ENCODE measurements around the gene FILIP1.

Gene FILIP1

GRCh38 chr6:75493400-75494064 is at the start of gene FILIP1:
FILIP1 (minus strand) TSS chr6:75493800; CDS start chr6:75414972, 78,828 bp downstream.
- no peak for DNase-seq (ENCODE audit: low read depth in 1 of 2, low spot score in 1 of 2)

DNA sequence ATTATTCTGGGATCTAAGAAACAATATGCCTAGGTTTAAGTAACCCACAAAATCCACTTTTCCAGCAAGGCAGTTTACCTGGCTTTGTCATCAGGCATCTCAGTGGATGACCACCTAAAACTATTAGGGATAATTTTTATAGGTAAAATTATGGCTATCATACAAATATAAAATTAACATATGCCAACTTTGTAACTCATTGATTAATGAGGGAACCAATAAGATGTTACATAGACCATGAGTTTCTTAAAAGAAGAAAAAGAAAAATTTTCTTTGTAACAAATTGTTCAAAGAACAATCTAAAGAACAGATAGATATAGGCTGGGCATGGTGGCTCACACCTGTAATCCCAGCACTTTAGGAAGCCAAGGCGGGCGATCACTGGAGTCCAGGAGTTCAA is 49.7 kb upstream of the FILIP1 start:
- no peak for DNase-seq (ENCODE audit: low read depth in 1 of 2, low spot score in 1 of 2)

- no peak for DNase-seq (ENCODE audit: low read depth in 1 of 2, low spot score in 1 of 2)
Observed at GRCh38 chr6:75539136-75539535, 45.5 kb upstream of the FILIP1 start.

GRCh38 chr6:75532521-75532920 is 38.9 kb upstream of the FILIP1 start:
- DNase-seq (ENCODE audit: low read depth in 1 of 2, low spot score in 1 of 2): no peak

DNA sequence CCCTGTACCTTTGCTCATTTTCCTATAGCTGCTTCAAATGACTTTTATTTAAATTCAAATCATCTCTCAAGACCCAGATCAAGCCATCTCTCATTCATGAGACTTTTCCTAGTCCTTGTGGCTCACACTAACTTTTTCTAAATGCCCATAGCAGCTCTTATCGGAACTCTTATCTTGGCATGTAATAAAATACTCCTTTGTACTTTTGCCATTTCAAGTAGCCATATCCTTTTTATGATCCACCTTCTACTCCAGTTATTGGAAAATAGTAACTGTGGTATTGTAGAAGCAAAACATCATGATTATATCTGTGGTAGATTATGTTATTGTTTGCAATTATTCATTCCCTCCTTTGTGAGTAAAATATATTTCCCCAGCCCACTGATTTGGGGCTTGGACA is 37.6 kb upstream of the FILIP1 start:
- no peak for DNase-seq (ENCODE audit: low read depth in 1 of 2, low spot score in 1 of 2)

DNA sequence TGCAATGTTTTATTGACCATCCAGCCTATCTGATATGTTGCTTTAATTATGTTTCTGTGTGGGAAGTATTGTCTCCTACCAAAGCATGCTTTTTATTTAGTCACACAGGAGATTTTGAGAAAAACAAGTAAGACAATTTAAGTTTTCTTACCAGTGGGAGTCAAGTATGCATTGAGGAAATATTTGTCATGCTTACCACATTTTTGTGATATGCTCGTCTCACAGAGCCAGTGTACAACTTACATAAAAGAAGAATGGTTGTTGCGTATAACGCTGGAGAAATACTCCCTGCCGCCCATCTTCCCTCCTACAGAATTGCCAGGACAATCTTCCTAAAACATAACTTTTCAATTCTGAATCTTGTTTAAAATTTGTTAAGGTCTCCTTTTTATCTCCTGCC is 37.1 kb upstream of the FILIP1 start:
- no peak for DNase-seq (ENCODE audit: low read depth in 1 of 2, low spot score in 1 of 2)

DNA sequence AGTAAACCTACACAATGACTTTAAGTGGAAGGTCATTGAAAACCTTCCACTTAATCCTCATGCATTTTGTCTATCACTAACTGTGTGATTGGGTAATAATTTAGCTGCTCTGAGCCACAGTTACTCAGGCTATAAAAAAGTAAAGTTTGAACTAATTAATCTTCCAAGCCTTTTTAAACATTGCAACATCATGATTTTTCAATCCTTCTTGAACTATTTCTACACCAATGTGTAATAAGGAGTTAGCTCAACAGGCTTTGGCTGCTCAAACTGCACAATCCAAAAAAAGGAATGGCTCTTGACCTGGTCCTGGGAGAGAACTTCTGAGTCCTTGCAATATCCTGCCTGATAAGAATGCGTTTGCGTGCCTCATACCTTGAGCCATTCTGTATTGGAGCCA is 34.8 kb upstream of the FILIP1 start:
- DNase-seq (ENCODE audit: low read depth in 1 of 2, low spot score in 1 of 2): no peak

DNA sequence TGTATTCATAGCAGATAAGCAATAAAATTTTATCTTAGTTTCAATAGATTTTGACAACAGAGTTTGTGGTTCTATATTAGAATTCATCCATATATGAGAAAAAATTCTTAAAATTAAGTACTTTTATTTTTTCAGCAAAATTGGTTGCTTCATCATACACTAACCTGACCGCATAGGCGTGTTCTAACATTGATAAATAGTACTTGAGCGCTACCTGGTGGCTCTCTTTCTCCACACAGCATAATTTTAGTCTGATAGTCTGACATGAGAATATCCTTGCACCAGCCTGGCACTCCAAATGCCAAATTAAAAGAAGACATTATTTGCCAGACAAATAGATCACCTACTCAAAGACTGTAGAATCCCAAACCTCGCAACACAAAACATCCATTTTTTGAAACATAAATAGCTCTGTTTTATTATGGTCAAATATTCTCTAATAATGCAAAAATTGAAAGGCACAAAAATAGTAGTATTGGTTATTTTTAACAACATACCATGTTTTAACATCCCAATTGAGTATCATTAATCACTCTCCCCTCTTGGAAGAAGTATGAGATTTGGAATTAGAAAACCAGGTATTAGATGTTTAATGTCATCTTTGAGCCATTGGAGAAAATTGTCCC is 33.0 kb upstream of the FILIP1 start:
- peak in 1 of 2 donors; percentile 8 for DNase-seq (ENCODE audit: low read depth in 1 of 2, low spot score in 1 of 2)

GRCh38 chr6:75525682-75526081 is 32.1 kb upstream of the FILIP1 start:
- DNase-seq (ENCODE audit: low read depth in 1 of 2, low spot score in 1 of 2): no peak

DNA sequence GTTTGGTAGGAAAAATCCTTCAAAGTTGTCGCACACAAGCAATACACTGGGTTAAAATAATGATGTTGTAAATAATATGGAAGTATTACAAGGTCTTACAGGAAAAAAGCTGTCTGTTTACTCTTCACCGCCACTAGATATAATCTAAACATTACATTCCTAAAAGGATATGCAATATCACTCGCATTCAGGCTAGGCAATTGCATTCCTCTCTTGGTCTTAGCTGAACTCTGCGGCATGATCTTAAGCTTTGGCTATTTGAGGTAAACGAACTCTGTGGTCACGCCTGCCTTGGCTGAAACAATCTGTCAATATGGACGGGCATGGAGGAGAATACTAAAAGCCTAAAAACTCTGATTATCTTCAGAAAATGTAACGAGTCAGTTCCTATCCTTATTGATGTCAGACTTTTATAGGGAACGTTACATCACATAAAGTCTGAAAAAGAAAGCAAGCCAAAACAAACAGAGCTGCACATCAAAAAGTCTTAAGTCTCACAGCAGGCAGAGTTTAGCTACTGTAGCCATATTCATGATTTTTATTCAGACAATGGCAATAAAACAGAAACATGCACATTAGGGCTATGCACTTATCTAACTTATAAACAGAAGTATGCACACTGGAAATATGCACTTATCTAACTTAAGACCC is 30.8 kb upstream of the FILIP1 start:
- DNase-seq (ENCODE audit: low read depth in 1 of 2, low spot score in 1 of 2): no peak

DNA sequence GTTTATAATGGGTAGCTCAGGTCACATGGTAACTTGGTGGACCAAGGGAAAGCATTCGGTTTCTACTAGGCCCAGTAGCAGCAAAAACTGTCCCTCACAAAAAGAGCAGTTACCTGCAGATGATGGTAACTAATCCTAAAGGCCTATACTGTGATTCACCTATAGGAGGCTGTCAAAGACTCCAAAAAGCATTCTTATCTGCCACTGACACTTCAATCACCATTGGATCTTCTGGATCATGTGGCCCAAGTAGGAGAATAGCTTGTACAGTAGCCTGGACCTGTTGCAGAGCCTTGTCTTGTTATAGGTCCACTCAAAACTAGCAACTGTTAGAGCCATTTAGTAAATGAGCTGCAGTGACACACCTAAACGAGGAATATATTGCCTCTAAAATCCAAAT is 23.2 kb upstream of the FILIP1 start:
- no peak for DNase-seq (ENCODE audit: low read depth in 1 of 2, low spot score in 1 of 2)

- DNase-seq (ENCODE audit: low read depth in 1 of 2, low spot score in 1 of 2): no peak
Observed at GRCh38 chr6:75512591-75512990, 19.0 kb upstream of the FILIP1 start.

GRCh38 chr6:75505424-75505823 is 11.8 kb upstream of the FILIP1 start:
- DNase-seq (ENCODE audit: low read depth in 1 of 2, low spot score in 1 of 2): no peak

- DNase-seq (ENCODE audit: low read depth in 1 of 2, low spot score in 1 of 2): no peak
Observed at GRCh38 chr6:75504465-75505222, 11.0 kb upstream of the FILIP1 start.

GRCh38 chr6:75503291-75503690 is 9.7 kb upstream of the FILIP1 start:
- DNase-seq (ENCODE audit: low read depth in 1 of 2, low spot score in 1 of 2): no peak

DNA sequence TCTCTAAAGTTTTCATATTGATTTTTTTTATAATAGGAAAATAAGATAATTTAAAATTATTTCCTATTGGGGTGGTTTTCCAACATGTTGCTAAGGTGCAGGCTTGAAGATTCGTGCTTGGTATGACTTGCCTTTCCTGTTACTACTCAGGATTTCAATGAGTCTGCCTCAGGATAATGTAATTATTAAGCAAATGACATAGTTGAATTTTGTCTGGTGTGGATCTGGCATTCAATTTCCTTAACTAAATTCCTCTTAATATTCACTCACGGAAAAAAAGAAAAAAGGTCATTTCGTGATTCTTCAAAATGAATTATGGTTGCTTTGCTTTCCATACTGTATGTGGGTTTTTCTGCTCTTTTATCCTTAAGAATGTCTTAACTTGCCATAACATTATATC is 9.3 kb upstream of the FILIP1 start:
- no peak for DNase-seq (ENCODE audit: low read depth in 1 of 2, low spot score in 1 of 2)

- no peak for DNase-seq (ENCODE audit: low read depth in 1 of 2, low spot score in 1 of 2)
Observed at GRCh38 chr6:75501756-75502155, 8.2 kb upstream of the FILIP1 start.

DNA sequence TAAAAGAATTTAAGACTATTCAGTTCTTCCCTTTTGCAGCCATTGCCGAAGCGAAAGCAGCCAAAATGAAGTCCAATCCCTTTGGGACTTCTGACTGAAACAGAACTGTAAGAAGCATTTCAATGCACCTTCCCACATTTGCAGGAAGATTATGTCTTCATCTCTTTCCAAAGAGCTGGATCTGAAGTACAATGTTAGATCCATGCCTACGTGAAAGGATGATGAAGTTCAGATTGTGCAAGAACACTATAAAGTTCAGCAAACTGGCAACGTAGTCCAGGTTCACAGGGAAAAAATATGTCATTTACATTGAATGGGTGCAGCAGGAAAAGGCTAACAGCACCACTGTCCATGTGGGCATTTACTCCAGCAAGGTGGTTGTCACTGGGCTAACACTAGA is 6.0 kb upstream of the FILIP1 start:
- no peak for DNase-seq (ENCODE audit: low read depth in 1 of 2, low spot score in 1 of 2)

DNA sequence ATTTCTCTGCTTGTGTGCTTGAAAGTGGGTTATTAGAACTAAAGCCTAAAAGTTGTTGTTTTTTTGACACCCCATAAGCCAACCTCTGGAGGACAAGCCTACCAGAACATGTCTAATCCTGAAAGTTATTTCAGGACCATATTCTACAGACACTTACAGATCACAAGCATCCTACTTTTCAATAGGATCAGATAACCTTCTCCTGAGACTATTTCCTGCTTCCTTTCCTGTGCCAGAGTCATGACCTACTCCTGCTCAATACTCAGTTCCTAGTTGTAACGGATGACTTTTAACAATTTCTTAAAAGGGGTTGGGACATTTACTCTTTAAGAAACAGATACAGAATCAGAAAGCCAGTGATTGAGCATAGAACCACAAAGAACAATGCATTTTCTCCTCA is 5.3 kb upstream of the FILIP1 start:
- no peak for DNase-seq (ENCODE audit: low read depth in 1 of 2, low spot score in 1 of 2)

DNA sequence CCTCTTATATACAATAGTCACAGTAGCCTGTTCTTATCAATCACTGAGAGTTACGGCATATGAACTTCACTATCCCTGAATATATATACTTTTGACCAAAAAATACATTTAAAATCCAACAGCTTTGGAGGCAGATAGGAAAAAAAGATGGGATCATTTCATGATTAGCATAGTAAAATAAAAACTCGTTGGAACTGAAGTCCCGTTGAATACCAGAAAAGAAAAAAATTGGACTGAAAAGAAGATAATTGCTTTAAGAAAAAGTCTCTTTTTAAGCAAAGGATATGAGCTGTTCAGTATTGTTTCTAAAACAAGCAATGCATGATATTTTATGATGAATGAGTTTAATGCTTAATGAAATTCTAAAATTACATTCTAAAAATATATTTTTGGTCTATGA is 4.4 kb upstream of the FILIP1 start:
- DNase-seq (ENCODE audit: low read depth in 1 of 2, low spot score in 1 of 2): no peak

- DNase-seq (ENCODE audit: low read depth in 1 of 2, low spot score in 1 of 2): no peak
Observed at GRCh38 chr6:75495011-75495410, 1.4 kb upstream of the FILIP1 start.

DNA sequence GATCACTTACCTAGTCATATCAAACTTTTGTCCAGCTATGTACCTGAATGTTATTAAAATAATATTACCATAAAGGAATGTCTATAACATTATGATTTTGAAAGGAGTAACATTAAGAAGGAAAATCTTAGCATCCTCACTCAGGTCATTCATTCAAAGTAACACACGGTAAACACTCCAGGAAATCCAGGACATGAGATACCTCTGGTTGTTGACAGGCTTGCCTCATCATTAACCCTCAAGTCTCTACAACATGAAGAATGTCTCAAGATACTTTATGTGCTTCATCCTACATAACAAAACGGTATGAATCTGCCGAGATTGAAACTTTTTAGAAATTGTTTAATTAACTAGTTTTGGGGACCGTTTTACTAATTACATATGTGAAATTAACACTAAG is 690 bp upstream of the FILIP1 start:
- no peak for DNase-seq (ENCODE audit: low read depth in 1 of 2, low spot score in 1 of 2)

Measured in activated T-helper 1 cell treated with anti-CD3 and anti-CD28 coated beads, Interleukin-2, amount 50 U/mL, for 16 hours (primary cell).